Retinal pigment epithelial cell (primary cell): Measurements from ENCODE around the gene CLIP1.
A peak's percentile ranks its signal among the peaks of the same experiment; 100 is the strongest.

Experiments used
- DNase-seq: peaks from one replicate; pipeline ENCODE4 v3.0.0-alpha.2; 2010; ENCODE audit warnings: low read depth
- H3K4me3 ChIP-seq: 2 replicates; pipeline ENCODE4 v1.5.1; 2011; ENCODE audit warnings: mild to moderate bottlenecking, low read length, control low read depth, moderate library complexity
- TF ChIP-seq, protein P1 (sequence below): conservative IDR thresholded peaks from 2 replicates; pipeline ENCODE4 v1.5.1; 2011; ENCODE audit warnings: low read depth, low read length, control low read depth, inconsistent platforms

CLIP1 gene

DNA sequence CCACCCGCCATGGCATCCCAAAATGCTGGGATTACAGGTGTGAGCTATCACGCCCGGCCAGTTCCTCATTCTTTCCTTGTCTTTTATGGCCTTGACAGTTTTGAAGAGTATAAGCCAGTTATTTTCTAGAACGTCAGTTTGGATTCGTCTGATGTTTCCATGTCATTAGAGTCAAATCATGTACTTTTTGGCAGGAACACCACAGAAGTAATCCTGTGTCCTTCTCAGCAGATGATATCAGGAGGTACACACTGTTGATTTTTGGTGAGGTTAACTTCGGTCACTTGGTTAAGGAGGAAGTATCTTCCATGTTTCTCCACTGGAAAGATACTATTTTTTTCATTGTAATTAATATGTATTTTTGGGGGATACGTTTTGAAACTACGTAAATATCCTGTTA lies 131.0 kb downstream of the CLIP1 start:
- DNase-seq, result no peak
- TF ChIP-seq, protein P1, sequence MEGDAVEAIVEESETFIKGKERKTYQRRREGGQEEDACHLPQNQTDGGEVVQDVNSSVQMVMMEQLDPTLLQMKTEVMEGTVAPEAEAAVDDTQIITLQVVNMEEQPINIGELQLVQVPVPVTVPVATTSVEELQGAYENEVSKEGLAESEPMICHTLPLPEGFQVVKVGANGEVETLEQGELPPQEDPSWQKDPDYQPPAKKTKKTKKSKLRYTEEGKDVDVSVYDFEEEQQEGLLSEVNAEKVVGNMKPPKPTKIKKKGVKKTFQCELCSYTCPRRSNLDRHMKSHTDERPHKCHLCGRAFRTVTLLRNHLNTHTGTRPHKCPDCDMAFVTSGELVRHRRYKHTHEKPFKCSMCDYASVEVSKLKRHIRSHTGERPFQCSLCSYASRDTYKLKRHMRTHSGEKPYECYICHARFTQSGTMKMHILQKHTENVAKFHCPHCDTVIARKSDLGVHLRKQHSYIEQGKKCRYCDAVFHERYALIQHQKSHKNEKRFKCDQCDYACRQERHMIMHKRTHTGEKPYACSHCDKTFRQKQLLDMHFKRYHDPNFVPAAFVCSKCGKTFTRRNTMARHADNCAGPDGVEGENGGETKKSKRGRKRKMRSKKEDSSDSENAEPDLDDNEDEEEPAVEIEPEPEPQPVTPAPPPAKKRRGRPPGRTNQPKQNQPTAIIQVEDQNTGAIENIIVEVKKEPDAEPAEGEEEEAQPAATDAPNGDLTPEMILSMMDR, result no peak
- no peak overlapping the region for H3K4me3 ChIP-seq

DNA sequence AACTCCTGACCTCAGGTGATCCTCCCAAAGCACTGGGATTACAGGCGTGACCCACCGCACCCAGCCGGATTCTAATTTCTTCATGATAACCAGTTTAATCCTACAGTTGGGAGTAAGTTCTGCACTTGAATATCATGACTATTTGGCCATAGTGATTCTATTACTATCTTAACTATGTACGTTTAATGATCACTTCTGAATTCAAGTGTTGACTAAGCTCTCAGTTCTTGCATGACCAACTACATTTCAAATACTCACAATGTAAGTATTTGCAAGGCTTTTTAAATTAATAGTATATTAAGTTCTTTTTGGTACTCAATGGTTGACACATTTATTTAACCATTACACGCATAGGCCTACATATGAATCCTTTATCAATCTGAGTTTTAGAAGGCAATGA lies 138.8 kb downstream of the CLIP1 start:
- TF ChIP-seq, protein P1, result no peak
- no peak overlapping the region for H3K4me3 ChIP-seq
- no peak for DNase-seq

DNA sequence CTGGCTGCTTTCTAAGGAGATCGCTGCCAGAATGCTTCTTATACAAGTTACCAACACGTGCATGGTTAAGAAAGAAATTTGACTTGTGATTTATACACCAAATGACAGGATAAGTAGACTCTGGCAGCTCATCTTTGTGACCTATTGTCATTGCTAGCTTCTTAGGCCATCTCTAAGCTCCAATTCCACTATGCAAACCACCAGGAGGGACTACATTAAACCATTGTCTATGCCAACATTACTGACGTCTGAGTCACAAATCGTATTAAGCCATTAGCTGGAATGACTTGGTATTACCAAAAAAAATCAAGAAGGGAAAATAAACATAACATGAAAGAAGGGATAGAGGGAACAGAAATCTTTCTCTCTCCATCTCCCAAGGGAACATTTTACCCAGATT lies 140.4 kb downstream of the CLIP1 start:
- DNase-seq, result peak; percentile 58
- TF ChIP-seq, protein P1, result no peak
- no peak overlapping the region for H3K4me3 ChIP-seq

DNA sequence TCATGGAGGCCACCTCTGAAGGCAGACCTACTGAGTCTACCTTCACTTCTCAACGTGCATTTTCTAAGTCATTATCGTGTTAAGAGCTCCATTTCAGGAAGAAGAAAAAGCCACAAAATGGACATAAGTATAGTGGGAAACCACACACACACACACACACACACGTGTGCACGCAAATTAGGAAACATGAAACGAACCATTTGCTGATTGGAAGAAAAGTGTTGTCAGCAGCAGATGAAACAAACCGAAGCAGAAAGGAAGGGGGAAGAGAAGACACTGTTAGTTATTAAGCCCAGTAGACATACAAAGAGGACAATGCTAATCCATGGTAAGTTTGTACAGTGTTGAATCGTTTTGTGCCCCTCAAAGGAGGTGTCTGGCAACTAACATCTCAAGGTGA lies 146.2 kb downstream of the CLIP1 start:
- H3K4me3 ChIP-seq, result no peak overlapping the region
- DNase-seq, result no peak
- TF ChIP-seq, protein P1, result no peak

DNA sequence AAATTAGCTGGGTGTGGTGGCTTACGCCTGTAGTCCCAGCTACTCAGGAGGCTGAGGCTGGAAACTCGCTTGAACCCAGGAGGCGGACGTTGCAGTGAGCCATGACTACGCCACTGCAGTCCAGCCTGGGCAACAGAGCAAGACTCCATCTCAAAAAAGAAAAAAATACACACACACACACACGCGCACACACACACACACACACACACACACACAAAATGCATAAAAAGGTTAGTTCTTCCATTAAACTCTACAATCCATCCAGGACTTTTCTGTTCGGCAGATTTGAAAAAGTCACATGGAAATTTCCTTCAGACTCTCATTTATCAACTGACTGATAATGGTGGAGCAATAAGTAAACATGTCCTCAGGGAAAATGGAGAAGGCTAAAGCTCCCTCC lies 147.0 kb downstream of the CLIP1 start:
- DNase-seq, result no peak
- no peak overlapping the region for H3K4me3 ChIP-seq
- TF ChIP-seq, protein P1, result no peak

DNA sequence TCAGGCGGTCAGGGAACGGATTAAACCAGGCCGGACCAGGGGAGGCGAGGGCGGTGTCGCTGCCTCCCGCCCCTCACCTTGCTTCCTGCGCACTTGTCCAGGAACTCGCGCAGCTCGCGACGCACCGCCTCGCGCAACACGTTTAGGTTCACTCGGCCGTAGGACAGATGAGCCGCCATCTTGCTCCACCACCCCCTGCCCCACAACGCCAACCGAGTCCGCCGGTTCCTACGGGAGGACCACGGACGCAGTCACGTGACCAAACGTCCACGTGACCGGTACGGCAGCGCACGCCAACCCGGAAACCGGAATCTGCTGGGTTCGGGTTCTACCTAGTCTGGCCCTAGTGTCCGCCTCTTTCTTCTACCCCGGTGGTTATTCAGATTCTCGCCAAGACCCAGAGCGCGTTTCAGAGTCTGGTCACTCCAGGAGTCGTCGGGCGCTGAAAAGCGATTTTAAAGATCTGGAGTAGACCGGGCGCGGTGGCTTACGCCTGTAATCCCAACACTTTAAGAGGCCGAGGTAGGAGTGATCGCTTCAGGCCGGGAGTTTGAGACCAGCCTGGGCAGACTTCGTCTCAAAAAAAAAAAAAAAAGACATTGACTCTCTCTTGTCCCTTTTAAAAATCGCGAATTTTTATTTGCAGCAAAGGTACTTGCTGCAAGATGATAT lies 156.1 kb downstream of the CLIP1 start, which contains the start of gene VPS33A:
VPS33A (minus strand) TSS at position 265 of the 672 bp plus-strand sequence; CDS start at position 179, 86 bp downstream.
- H3K4me3 ChIP-seq, result peak within 1 kb of the TSS; percentile 93
- TF ChIP-seq, protein P1, result no peak
- DNase-seq, result peak; percentile 95

DNA sequence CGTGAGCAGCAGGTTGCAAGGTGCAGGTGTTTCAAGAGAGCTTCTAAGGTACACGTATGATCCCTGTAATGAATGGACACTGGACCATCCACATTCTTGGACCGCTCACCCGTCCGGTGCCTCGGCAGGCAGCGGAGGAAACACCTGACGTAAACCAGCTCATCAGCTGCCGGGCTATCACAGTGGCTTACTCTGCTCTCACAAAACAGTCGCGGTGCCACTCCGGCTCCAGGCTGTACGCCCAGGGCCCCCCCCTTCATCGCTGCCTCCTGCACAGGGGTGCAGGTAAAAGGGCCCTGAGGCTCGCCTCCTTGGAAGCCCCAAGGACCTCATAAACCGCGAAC lies 156.6 kb downstream of the CLIP1 start:
- peak overlapping the region; percentile 93 for H3K4me3 ChIP-seq
- TF ChIP-seq, protein P1, result no peak
- peak; percentile 4 for DNase-seq
